ENCODE measurements around the gene SPTBN5.

Gene SPTBN5

GRCh38 chr15:41812820-41813375, 81.0 kb downstream of the SPTBN5 start:
- no peak for TF ChIP-seq GATA1 (IDR thresholded peaks at IDR 0.05; ENCODE audit: low read depth, low read length)
- no peak for TF ChIP-seq POLR2A (IDR thresholded peaks at IDR 0.05; ENCODE audit: low read length)

GRCh38 chr15:41811432-41812195, 82.2 kb downstream of the SPTBN5 start:
- DNase-seq: peak; percentile 75 to 88
- TF ChIP-seq POLR2A (IDR thresholded peaks at IDR 0.05; ENCODE audit: low read length) (no peak), GATA1 (IDR thresholded peaks at IDR 0.05; ENCODE audit: low read depth, low read length) (no peak)

More at GRCh38 chr15:41812820-41813375, 81.0 kb downstream of the SPTBN5 start:
- DNase-seq: no peak

GRCh38 chr15:41810651-41811431, 83.0 kb downstream of the SPTBN5 start:
- TF ChIP-seq POLR2A (IDR thresholded peaks at IDR 0.05; ENCODE audit: low read length): no peak
- no peak for TF ChIP-seq GATA1 (IDR thresholded peaks at IDR 0.05; ENCODE audit: low read depth, low read length)
- DNase-seq: no peak

DNA sequence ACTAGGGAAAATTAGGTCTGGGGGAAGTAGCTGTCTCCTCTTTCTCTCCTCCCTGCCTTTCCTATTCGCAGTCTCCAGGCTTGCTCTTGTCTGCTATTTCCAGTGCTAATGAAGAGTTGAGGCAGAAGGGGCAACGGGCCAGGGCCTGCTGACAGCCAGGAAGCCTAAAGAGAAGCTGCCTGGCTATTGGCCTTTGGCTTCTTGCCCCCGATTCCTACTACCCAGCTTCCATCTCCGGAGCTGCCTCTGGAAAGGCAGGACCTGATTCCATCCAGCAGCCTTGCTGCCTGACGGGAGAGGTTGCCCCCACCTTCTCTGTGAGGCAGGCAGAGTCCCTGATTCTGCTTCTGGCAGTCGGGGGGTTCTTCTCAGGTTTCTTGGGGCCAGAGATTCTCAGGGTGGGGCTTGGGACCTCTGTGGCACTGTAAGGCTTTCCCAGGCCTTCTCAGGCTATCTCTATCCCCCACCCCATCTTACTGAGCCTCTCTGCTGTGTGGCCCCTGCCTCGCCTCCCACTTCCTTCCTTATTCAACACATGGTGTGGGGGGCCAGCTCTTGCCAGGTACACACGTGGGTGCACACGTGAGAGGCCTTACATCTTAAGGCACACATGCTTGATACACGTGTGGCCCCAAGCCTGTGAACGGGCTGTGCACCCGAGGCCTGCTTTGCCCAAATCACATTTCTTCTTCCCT, 84.2 kb downstream of the SPTBN5 start:
- TF ChIP-seq GATA1 (IDR thresholded peaks at IDR 0.05; ENCODE audit: low read depth, low read length): no peak
- TF ChIP-seq POLR2A (IDR thresholded peaks at IDR 0.05; ENCODE audit: low read length): no peak
- no peak for DNase-seq

DNA sequence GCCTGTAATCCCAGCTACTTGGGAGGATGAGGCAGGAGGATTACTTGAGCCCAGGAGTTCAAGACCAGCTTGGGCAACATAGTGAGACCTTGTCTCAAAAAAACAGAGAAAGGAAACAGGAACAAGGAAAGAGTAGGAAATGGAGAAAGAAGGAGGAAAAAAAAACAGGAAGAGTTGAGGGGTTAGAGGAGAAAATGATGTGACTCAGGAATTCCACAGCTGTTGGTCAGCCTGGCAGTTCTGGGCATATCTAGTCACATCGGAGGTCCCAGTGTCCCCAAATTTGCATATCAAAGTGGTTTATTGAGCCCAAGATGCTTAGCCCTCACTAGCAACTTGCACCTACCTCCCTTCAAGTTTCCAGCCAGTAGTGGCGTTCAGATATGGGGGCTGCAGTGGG, 84.7 kb downstream of the SPTBN5 start:
- DNase-seq: no peak
- TF ChIP-seq POLR2A (IDR thresholded peaks at IDR 0.05; ENCODE audit: low read length): no peak
- TF ChIP-seq GATA1 (IDR thresholded peaks at IDR 0.05; ENCODE audit: low read depth, low read length): no peak

DNA sequence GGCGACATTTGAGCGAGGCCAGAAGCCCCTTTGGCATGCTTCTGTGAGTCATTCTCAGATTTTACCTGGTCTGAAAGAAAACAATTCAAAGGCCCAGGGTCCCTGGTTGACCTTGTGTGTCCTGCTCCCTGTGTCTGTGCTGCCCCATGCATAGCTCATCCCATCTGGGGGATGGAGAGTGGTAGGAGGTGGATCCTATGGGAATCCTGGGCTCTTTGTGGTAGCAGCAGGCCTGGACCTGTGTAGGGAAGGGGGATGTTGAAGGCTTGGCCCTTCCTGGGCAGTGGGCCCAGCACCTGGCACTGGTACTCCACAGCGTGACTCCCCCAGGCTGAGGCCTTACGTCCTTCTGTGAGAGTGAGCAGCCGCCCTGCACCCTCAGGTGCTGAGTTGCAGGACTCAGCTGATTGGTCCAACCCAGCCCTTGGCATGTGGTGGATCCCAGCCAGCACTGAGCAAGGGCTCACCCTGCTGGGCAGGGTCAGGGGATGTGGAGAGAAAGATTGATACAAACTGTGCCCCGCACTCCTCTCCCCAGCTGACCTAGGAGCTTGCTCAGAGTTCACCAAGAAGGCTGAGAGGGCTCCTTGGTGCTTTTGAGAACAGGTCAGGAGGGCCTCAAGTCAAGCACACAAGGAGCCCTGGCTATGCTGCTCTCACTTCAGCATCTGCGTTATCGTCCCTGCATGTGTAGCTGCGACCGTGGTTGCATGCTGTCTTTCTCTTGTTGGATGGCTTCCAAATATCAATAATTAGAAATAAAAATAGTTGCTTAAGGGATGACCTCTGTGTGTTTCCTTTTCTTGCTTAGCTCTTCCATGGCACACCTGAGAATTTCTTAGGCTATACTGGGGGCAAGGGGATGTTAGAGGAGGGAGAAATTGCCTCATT, 87.3 kb downstream of the SPTBN5 start:
- TF ChIP-seq POLR2A (IDR thresholded peaks at IDR 0.05; ENCODE audit: low read length) (no peak), GATA1 (IDR thresholded peaks at IDR 0.05; ENCODE audit: low read depth, low read length) (no peak)
- peak in 1 of 2 experiments; percentile 13 for DNase-seq

DNA sequence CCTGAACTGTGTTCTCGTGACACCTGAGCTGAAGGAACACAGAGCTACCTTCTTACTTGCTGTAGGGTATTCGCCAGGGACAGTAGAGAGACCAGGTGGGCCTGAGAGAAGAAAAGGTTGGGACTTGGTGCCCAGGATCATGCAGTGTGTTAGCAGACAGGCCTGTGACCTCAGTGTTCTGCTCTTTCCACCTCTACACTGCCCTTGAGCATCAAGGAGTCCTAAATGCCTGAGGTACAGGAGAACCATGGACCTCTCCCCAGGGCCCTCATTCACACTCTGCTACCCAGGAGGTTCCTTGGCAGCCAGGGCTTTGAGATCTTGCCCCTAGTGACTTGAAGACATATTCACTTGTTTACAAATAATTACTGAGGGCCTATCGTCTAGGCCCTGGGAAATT, 88.1 kb downstream of the SPTBN5 start:
- TF ChIP-seq POLR2A (IDR thresholded peaks at IDR 0.05; ENCODE audit: low read length) (no peak), GATA1 (IDR thresholded peaks at IDR 0.05; ENCODE audit: low read depth, low read length) (no peak)
- DNase-seq: no peak

DNA sequence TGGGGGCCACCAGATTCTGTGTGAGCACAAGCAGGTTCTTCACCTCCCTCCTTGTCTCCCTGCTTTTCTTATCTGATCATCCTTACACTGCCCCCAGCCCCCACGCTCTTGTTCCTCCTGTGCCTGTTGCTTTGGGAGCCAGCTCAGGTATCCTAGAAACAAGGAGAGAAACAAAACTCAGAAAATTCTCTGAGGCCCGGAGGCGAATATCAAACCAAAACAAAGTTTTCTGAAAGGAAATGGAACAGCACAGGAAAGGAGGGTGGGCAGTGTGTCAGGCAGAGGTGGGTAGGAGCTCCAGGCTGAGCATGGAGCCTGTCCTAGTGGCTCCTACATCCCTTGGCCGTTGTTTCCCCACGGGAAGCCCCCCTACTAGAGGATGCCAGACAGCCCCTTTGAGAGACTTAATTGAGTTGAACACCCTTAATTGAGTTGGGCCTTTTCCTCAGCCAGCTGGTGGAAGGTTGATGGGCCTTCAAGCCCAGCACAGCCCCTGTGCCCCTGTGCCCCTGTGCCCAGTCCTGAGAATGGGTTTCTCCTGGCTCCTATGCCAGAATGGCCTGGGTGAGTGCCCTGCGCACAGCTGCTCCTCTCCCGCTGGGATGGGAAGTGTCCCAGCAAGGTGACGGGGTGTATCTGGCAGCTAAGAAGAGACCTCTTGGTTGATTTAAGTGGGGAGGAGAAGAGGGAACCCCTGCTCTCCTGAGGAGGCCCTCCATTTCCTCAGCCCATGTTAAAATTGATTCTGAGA, 88.8 kb downstream of the SPTBN5 start:
- DNase-seq: no peak
- TF ChIP-seq POLR2A (IDR thresholded peaks at IDR 0.05; ENCODE audit: low read length): no peak
- no peak for TF ChIP-seq GATA1 (IDR thresholded peaks at IDR 0.05; ENCODE audit: low read depth, low read length)

DNA sequence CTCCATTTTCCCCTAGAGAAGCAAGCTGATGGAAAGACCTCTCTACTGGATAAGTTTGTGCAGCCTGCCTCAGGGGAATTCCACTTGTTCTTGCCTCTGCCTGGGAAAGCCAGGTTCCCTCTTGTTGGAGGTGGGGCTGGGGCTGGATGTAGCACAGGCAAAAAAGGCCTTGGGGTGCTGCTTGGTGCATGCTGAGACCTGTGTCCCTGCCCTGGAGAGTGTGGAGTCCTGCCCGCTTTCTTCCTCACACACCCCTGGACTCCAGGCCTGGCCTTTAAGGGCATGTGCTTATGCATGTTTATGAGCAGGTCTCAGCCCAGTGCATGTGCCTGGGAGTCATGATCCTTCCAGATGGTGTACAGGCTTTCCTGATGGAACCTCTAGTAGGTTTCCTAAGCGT, 89.5 kb downstream of the SPTBN5 start:
- no peak for DNase-seq
- no peak for TF ChIP-seq POLR2A (IDR thresholded peaks at IDR 0.05; ENCODE audit: low read length)
- TF ChIP-seq GATA1 (IDR thresholded peaks at IDR 0.05; ENCODE audit: low read depth, low read length): no peak

GRCh38 chr15:41801850-41802455, 91.9 kb downstream of the SPTBN5 start:
- TF ChIP-seq POLR2A (IDR thresholded peaks at IDR 0.05; ENCODE audit: low read length) (no peak), GATA1 (IDR thresholded peaks at IDR 0.05; ENCODE audit: low read depth, low read length) (no peak)
- DNase-seq: peak in 1 of 2 experiments; percentile 9

DNA sequence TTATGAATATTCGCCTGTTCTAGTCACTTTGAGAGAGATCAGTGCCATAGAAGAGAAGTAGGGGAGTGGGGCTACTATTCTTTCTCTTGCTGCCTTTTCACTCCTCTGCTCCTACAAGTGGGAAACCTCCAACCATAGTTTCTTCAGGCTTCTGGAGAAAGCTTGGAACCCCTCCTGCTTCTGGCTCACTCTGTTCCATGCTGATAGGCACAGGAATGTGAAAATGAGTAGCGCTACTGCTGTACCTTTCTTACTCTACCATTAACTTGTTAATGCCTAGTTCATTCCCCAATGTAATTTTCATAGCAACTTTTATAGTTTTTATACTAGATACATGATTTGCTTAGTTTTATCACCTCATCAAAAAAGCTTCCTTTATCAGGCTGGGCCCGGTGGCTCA, 92.7 kb downstream of the SPTBN5 start:
- no peak for DNase-seq
- TF ChIP-seq GATA1 (IDR thresholded peaks at IDR 0.05; ENCODE audit: low read depth, low read length) (no peak), POLR2A (IDR thresholded peaks at IDR 0.05; ENCODE audit: low read length) (no peak)

DNA sequence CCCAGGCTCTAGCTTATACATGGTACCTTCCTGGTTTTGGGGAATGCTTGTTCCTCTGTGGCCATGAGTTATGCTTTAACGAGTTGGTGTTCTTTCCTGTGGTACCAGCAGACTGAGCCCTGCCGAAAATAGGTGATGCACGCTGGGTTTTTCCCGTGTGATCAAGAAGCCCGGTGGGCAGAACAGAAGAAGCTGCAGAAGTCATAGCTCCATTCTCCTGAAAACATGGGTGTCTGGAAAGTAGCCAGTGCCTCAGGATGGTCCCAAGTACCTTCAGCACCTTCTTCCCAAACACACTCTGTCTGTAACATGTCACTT, 94.4 kb downstream of the SPTBN5 start:
- DNase-seq: no peak

More for the DNA sequence above, 94.4 kb downstream of the SPTBN5 start:
- TF ChIP-seq GATA1 (IDR thresholded peaks at IDR 0.05; ENCODE audit: low read depth, low read length): no peak
- no peak for TF ChIP-seq POLR2A (IDR thresholded peaks at IDR 0.05; ENCODE audit: low read length)

Data from erythroblast (primary cell).